Frontal cortex (tissue), 4 donors: ENCODE data around the gene ESYT3. TPM values are rescaled to one million over a fixed set of nuclear protein-coding genes. Genes with fewer than 3 reads are reported as not detected.
A peak's percentile ranks its signal among the peaks of the same experiment; 100 is the strongest.
"Not testable (repeated sequence)": the region's sequence is repeated elsewhere in the genome, so short reads cannot be mapped to it uniquely, and the experiment has no call there.

ENCODE experiments used
- DNase-seq, 2 donors: peaks; one replicate each; pipeline ENCODE4 v3.0.0; 2012; ENCODE audit warnings: low spot score in 2 of 2
- FAIRE-seq: peaks from 2 replicates; lab custom pipeline; 2012; peaks lifted over from hg19 to GRCh38; lab: Jason Lieb, UNC
- total RNA-seq: library from RNA; depleted of rRNA; stranded (reverse); fragments of >200 nt; gene quantifications from one replicate; pipeline ENCODE4 v1.2.3, GENCODE V29; 2014
- donor health status: control.
- donor health status: control.
- donor health status: control.

ESYT3 gene
- total RNA-seq, 1 donor from 2014 or later: 0.41 TPM

DNA sequence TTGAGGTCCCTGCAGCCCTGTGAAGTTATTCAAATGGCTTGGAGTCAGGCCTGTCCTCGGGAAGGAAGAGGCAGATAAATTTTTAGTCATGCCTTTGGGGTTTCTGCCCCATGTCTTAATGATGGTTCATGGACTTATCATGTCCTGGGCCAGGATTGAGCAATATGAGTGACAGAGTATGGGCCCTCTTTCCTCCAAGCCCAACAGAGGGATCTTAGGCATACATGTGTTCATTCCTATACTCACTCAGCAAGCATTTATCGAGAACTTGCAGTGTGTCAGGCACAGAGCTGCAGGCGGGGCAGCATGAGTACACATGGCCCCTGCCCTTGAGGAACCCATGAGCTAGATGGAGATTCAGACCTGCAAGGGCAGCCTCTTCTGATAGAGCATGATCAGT, 6.2 kb downstream of the ESYT3 start:
- FAIRE-seq (no peak), DNase-seq (no peak)

DNA sequence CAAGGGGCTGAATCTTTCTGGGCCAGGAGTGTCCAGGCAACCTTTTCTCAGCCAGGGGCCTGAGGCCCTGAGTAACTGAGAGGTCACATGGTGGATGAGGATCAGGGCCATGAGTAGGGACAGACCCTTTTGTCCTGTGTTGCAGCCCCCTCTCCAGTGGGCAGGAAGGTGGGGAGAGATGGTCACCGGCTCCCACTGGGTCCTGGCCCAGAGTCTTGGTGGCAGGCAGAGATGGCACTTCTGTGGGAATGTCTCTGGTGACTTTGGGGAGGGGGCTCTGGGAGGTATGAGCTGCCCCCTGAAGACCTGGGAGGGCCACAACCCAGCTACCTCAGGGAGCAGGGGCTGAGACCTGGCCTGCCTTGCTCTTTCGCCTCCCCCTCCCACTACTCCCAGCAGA, 6.8 kb downstream of the ESYT3 start:
- no peak for FAIRE-seq
- no peak for DNase-seq

DNA sequence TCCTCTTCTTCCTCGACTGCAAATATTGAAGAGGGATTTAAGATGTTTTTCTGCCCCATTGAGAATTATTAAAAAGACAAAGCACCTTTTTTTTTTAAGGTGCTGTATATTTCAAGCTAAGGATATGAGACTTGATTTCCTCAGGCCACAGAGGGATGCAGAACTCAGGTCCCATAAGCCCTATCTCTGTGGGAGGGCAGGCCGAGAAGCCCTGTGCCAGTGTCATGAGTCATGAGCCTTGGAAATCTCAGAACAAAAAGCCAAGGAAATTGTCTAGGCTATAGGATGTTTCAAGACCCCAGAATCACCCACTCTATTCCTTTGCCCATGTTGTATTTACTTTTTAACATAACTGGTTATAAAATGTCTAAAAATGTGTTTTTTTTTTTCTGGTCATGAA, 7.3 kb downstream of the ESYT3 start:
- no peak for FAIRE-seq

DNA sequence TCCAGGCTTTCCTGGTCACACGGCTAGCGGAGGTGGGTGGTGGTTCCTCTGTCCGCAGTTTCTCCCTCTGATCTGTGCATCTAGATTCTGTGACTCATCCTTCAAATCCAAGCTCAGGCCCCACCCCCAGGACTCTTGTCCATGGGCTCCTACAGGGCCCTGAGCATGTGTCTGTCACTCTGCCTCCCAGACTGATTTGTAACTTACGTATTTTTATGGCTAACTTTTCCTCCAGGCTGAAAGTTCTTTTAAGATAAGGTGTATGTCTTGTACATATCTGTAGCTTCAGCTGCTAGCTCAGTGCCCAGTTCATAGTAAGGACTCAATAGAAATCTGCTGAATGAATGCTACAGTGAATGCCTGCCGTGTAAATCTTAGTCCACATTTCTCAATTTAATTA, 8.0 kb downstream of the ESYT3 start:
- DNase-seq (peak in 1 of 2 donors; percentile 44), FAIRE-seq (no peak)

More for the DNA sequence above, 7.3 kb downstream of the ESYT3 start:
- no peak for DNase-seq

DNA sequence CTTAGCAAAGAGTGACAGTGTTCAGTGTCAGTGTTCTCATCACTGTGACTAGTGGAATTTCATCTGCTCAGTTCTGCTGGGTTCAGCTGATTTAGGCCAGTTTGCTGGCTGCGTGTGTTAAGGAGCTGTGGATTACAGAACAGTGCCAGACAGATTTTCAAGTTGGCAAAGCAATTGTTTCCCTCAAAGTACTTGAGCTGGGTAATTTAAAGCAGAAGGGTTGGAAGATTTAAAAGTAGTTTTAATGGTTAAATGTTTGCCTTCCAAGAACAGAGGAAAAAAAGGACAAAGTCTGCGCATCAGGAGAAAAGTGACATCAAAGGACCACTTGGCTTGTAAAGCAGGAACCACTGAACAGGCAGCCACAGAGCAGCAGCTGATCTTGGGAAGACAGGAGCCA, 8.7 kb downstream of the ESYT3 start:
- DNase-seq: no peak
- FAIRE-seq: no peak

DNA sequence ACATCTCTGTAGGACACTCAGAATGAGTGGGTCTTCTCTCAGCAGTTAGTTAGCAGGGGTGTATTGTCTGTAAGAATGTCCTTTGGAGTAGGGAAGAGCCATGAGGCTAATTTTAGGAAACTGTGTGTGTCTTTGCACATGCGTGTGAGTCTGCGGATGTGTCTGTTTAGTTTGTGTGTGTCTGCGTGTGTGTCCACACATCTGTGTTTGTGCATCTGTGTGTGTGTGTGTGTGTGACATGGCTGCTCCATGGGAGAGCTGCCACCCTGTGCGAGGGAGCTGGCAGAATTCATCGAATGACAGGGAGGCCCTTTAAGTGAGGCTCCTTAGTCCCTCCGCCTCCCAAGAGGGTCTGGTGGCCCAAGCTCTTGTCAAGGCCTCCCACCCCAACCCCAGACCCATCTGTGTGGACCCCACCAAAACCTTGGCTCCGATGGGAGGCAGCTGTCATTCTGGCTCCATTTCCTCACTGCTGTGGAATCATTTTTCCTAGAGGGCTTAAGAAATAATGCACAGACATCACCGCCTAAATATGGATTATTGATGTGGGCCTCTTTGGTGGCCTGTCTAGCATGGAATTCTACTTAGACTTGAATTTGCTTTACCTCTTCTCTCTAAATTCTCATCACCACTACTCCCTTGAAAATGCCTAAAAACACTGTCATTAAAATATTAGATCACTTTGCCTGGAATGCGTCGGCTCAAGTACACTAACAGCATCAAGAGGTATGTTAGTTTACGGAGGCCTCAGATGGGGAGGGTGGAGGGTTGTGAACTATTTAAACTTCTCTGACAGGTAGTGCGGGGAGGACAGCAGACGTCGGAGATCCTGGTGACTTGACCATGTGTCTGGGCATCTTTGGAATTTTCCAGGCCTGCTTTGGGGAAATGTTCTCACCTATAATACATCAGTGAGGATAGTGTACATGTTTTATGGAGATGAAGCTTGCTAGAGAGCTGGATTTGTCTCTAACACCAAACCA, 9.4 kb downstream of the ESYT3 start:
- DNase-seq (no peak), FAIRE-seq (no peak)

DNA sequence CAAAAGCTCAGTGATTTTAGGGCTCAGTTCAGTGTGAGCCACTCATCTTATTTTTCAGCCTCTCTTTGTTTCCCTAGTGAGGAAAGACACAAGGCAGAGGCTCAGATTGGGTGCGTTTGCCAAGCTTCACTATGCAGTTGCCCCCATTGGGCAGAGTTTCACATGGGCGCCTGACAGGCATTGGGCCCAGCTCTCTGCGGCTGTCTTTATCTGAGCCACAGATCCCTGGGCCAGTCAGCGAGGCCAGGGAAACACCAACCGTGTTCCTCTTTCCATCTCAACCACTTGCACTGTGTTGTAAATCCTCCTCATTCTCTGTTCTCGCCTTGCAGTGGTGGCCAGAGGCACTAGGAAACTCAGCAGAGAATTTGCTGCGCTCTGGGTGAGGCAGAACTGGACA, 10.8 kb downstream of the ESYT3 start:
- no peak for FAIRE-seq
- DNase-seq: no peak

DNA sequence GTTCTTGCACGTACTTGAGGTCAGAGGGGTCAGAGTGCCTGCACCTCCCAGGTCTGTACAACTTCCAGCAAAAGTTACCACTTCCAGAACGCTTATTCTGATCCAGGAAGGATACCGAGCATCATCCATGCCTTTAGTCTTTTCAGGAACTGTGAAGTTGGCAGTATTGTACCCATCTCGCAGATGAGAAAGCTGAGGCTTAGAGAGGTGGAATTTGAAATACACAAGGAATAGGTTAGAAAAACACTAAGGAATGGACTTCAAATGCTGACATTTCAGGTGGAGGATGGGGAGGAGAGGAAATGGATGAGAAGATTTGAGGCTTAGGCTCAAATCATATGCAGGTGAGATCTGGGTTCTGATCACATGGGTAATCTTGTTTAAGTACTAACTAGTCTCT, 11.2 kb downstream of the ESYT3 start:
- no peak for DNase-seq
- no peak for FAIRE-seq

DNA sequence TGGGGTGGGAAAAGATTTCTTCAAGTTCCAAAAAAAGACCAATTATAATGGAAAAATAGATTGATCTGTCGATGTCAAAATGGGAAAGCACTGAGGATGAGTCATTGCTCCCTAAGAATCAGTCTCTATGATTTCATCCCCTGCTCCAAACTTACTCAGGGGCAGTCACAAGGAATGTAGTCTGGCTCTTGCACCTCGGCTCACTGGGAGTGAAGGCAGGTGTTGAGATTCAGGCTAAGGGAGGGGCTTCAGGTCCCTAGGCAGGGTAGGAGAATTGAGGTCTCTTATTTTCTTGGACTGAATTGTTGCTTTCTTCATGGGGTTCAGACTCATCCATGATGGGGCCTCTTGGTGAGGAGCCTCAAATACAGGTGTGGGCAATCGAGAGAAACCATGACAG, 14.2 kb downstream of the ESYT3 start:
- FAIRE-seq (no peak), DNase-seq (no peak)

DNA sequence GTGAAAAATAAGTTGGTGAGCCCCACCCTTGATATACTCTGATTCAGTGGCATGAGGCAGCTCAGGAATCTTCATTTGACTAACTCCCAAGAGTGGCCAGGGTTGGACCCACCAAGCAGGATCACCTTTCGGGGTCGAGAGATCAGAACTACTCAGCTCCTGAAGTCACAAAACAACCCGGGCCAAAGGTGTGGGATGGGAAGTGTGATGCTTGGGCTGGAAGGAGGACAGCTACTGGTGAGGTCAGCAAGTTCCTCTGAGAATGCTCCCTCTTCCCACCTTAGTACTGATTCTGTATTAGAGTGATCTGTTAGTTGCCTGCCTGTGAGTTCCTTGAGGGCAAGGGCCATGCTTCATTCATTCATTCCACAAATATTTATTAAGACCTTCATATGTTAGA, 15.1 kb downstream of the ESYT3 start:
- FAIRE-seq: no peak
- DNase-seq: no peak

DNA sequence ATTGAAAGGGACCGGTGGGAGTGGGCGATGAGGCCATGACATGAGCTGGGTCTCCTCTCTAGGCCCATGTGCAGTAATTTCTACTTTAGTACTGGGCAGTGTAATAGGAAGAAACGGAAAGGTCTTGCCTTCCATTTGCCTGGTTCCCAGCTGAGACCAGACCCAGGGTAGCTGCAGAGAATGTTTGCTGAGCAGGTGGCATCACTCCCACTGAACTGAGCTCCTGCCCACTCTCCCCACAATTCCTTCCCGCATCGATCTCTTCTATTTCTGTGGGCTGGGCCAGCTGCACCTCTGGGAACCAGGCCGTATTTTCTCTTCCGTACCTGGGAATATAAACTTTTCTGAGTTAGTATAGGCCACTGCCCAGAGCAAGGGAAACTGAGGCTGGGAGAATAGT, 15.8 kb downstream of the ESYT3 start:
- FAIRE-seq: no peak
- DNase-seq: no peak

DNA sequence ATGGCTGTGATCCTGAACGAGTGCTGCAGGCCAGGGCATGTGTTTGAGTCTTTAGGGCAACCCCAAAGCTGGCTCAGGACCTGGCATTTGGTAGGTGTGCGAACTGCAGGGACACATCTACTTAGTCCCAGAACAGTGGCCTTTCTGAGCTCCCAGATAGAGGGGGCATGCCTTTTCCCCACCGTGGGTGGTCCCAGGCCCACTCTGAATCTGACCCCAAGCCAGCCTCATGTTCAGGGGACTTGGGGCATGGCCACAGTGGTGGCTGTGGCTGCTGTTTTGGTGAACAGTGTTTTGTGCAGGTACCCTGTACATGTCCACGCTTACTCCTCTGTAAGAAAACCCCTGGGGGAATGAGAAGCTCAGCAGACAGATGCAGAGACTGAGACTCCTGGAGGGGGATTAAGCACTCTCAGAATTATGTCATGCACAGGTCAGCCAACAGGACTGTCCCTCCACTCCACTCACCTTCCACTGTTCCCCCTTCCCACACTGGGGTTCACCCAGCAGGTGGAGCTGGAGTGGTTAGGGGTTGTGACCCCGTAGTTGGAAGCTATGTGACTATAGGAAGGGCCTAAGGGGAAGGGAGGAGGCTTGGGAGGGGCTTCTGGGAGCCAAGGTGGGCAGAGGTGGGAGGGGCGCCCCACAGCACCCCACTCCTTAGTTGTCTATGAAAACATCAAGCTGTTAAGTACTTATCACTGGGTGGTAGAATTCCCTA, 16.4 kb downstream of the ESYT3 start:
- DNase-seq (no peak), FAIRE-seq (no peak)

DNA sequence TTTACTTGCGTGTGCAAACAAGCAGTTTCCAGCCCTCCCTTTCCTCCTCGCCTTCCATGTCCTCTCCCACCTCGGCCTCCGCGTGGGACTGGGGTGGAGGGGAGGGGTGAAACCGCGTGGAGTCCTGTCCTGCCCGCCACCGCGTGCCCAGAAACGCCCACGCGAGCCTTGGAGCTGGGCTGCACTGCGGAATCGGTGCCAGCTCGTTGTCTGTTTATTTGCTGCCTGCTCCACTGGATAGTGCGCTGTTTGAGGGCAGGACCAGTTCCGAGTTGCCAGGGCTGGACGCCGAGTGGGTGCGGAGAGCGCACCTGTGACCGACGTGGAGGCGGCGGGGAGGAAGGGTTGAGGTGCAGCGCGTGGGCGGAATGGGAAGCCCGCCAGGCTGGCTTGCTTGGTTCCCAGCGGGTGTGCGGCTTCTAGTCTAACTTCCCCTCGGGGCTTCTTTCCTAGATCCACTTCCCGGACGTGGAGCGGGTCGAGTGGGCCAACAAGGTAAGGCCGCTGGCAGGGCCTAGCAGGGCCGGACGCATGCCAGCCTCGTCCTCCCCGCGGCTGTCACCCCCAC, 17.3 kb downstream of the ESYT3 start:
- DNase-seq: no peak
- no peak for FAIRE-seq

DNA sequence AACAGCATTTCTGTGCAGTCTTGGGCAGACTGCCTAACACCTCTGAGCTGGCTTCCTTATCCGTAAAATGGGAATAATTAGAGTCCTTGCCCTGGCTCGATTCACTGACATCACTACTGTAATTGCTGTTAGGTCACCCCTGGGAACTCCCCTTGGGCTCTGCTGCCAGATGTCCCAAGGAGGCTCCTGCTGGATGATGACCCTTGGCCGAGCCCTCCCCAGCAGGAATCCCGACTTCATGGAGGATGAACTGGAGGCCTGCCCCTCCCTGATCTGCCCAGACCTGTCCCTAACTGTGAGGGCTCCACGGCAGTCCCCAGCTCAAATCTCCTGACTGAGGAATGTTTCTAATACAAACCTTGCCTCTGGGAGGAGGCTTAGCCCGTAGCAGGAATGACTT, 18.0 kb downstream of the ESYT3 start:
- no peak for FAIRE-seq
- DNase-seq: no peak

DNA sequence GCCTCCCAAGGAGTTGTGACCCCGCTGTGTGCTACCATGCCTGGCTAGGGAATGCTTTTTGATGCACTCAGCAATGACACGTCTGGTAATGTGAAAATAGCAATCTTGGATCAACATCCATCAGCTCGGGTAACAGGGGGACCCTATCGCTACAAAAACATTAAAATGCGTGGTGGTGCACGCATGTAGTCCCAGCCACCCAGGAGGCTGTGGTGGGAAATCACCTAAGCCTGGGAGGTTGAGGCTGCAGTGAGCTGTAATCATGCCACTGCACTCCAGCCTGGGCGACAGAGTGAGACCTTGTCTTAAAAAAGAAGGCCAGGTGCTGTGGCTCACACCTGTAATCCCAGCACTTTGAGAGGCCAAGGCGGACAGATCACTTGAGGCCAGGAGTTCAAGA, 19.5 kb downstream of the ESYT3 start:
- FAIRE-seq, DNase-seq: not testable (repeated sequence)

DNA sequence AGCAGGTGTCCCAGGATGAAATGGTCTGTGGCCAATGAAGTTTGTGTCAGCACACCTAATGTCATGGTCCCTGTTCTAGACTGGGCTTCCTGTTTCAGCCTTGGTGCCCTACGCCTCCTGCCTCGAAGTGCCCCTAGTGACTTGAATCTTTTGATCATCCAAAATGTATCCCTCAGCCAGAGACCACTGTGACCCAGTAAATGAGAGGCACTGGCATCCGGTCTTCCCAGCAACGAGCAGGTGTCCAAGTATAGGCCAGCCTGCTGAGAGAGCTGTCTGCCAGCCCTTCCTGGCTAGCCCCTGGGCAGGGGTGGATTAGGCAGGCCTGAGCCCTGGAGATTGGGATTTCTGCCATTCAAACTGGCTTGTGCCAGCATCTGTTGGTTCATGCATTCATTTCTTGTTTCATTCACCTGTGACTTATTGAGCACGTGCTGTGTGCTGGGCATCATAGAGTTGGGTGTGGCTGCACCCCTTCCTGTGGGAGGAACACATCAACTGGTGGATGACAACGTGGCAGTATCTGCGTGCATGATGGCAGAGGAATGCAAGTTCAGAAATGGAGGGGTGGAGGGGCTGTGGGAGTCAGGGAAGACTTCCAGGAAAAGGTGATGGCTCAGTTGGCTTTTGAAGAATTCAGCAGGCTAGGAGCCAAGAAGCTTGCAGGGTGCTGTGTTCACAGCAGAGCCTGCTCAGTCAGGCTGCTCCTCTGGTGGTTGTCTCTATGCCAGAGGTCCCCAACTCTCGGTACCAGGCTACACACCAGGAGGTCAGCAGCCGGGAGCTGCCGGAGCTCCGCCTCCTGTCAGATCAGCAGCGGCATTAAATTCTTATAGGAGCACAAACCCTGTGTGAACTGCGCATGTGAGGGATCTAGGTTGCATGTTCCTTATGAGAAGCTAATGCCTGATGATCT, 21.6 kb downstream of the ESYT3 start:
- FAIRE-seq (no peak), DNase-seq (no peak)

DNA sequence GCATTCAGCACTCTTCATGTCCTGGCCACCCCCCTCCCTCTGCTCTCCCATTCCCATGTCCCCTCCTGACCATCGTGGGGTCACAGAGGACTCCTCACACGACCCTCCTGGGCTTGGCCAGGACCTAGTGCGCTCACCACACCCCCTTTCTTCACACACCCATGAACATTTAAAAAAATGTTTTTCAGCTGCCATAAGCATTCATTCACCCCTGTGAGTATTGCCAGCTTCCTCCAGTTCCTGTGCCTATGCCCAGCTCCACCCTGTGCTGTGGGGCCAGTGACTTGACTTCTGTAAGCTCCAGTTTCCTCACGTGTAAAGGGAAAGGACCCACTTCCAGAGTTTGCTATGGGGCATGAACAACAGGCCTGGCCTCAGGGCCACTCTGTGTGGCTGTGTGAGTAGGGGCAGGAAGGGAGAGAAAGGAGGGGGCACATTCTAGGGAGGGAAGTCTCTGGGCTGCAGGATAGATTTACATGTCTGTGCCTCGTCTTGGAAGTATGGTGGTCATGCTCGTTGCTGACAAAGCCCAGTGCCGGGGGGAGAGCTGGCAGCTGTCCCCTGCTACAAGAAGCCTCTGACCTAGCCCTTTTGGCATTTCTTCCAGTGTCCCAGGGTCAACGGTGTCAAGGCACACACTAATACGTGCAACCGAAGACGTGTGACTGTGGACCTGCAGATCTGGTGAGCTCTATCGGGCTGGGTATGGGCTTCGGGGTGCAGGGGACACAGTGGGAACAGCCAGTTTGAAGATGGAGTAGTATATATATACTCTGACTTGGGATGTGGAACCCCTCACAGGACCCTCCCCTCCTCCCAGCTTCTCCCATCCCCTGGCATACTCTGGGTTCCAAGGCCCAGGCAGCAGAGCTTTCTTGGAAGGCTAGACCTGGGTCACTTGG, 22.8 kb downstream of the ESYT3 start:
- no peak for DNase-seq
- no peak for FAIRE-seq

DNA sequence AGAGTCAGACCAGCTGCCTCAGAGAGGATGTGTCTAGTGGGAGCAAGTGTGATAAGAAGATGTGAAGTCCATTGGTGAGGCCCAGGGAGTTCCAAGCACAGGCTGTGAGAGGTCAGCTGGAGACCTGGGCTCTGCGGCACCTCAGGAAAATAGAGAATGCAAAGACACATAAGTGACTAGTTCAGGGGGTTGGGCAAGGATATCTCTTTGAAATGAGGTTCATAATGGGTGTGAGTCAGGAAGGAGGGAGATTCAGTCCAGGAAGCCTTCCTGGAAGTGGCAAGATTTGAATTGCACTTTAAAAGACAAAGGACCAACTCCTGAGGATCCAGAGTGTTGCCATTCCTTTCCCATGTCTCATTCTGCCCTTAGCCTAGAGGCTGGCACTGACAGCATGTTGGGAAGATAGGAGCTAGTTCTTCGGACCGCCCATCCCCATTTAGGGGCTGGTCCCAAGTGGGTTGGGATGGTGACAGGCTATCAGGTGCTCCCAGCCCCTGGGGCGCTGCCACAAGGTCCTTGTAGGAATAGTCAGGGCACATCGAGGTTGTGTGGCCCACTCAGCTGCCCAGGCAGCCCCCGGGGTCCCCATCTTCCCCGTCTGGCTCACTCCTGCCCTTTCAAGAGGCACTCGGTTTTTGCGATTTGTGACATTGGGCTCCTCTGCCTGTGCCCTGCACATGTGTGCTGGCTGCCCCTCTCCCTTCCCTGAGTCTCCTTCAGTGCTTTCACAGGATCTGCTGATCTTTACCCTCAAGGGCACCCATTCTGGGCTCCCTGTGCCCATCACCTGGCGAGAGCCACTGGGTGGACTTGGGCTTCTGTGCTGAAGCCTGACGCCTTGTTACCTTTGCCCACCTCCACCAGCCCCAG, 23.7 kb downstream of the ESYT3 start:
- DNase-seq: no peak

More for the DNA sequence above, 23.7 kb downstream of the ESYT3 start:
- FAIRE-seq: no peak
